Measurements from ENCODE around the gene MARK2. TPM values are rescaled to one million over a fixed set of nuclear protein-coding genes. Genes with fewer than 3 reads are reported as not detected.

The MARK2 gene
- total and polyA plus RNA-seq, 10 of the 15 experiments (the other 5 are each of a cell fraction or from before 2014, with no cell fraction given): 0.19 to 29.5 (median 13.2) TPM

DNA sequence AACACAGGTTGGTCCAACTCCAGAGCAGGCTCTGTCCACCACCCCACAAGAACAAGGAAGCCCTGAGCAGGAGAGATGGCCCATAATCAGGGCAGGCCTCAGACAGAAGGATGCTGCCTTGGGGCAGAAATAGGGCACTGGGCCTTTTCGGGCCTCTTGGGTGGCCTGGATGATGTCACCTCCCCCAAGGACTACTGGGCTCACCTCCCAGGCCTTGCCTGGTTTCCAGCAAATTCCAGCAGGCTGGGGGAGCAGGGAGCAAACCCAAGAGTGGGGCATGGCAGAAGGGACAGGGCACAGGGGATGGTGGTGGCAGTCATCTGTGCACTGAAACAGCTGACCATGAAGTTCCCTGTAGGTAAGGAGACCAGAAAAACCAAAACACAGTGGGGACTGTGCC, 94.5 kb downstream of the MARK2 start:
- H3K4me3 ChIP-seq: no peak overlapping the region
- H3K27ac ChIP-seq (ENCODE audit: control insufficient read depth, insufficient read depth): no peak overlapping the region
- no peaks in the 10 kb centered on the region for H3K79me2 ChIP-seq (ENCODE audit: control insufficient read depth, insufficient read depth, low read length)
- no peaks in the 10 kb centered on the region for H3K9me3 ChIP-seq (replicated peaks; ENCODE audit: control insufficient read depth, insufficient read depth, low read length)
- RAD21 ChIA-PET (ENCODE audit: unreplicated experiment): no interaction called here
- CTCF ChIA-PET: no interaction called here
- DNase-seq (ENCODE audit: low read depth, low spot score) (no peak), FAIRE-seq (no peak), ATAC-seq (no peak)
- TF ChIP-seq IKZF2 (IDR thresholded peaks at IDR 0.05) (no peak), SUZ12 (IDR thresholded peaks at IDR 0.05; ENCODE audit: unreplicated experiment) (no peak)
- SMC1A ChIA-PET (ENCODE audit: uncharacterized antibody, unreplicated experiment): interaction anchor here (1.2 kb wide), 1 partner anchor 12 kb away, joined by 3 read pairs; no protein-coding TSS in a partner anchor
- no peak overlapping the region for H3K4me2 ChIP-seq (ENCODE audit: control insufficient read depth, insufficient read depth)
- no peaks in the 10 kb centered on the region for H3K36me3 ChIP-seq (ENCODE audit: control insufficient read depth in 2 of 2, insufficient read depth in 2 of 2, low read length in 1 of 2)
- no peaks in the 10 kb centered on the region for H4K20me1 ChIP-seq (ENCODE audit: control insufficient read depth, insufficient read depth)
- 0% methylated on average over 1 of the region's 1 CpG for WGBS (ENCODE audit: insufficient coverage, insufficient replicate concordance, low lambda C conversion rate, missing lambda C conversion rate)
- no peak overlapping the region for H3K9ac ChIP-seq (ENCODE audit: control insufficient read depth, insufficient read depth, low read length)
- H3K4me1 ChIP-seq (ENCODE audit: control insufficient read depth, insufficient read depth, low read length): 0 out of 2 replicates have a peak, but pooled peaks cover 4% of the 10 kb centered on the region
- intact Hi-C loops (cut with micrococcal nuclease; ENCODE audit: unreplicated experiment) (no loop called here), in situ Hi-C loops (cut with MboI) (no loop called here)
- no peaks in the 10 kb centered on the region; a peak in 1 of 4 replicates for H3K27me3 ChIP-seq (replicated peaks in 1 of 2; ENCODE audit: control insufficient read depth in 2 of 2, insufficient read depth in 2 of 2, low read length in 1 of 2)
- H2AFZ ChIP-seq (ENCODE audit: control insufficient read depth, low read depth, low read length): no peak overlapping the region
- BruUV-seq (replicated peaks): no TSS peak
- POLR2A ChIA-PET: no interaction called here

DNA sequence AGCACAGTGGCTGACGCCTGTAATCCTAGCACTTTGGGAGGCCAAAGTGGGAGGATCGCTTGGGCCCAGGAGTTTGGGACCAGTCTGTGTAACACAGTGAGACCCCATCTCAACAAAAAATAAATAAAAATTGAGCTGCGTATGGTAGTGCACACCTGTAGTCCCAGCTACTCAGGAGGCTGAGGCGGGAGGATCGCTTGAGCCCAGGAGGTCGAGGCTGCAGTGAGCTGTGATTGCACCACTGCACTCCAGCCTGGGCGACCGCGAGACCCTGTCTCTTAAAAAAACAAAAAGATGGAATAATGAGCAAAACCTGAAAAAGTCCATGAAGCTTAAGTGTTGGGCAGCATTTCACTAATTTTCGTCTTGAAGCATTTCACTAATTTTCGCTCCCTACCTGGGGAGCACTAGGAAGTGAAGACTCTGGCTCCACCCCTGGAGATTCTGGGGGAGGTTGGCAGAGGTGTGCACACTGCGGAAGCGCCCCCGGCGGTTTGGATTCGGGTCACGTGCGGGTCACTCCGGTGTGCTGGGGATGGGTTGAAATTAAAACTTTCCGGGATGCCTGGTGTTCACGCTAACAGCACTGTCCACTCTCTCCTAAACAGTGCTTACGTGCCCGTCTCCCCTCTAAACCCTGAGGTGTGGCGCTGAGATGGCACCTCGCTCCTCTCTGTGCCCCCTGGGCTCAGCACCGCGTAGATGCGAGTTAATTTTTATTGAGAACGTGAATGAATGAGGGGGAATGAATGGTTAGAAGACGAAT, 99.0 kb downstream of the MARK2 start:
- intact Hi-C loops (cut with micrococcal nuclease; ENCODE audit: unreplicated experiment) (no loop called here), in situ Hi-C loops (cut with MboI) (no loop called here)
- peak overlapping the region; percentile 49 for H3K27ac ChIP-seq (ENCODE audit: control insufficient read depth, insufficient read depth)
- H3K9me3 ChIP-seq (replicated peaks; ENCODE audit: control insufficient read depth, insufficient read depth, low read length): no peaks in the 10 kb centered on the region
- H3K4me1 ChIP-seq (ENCODE audit: control insufficient read depth, insufficient read depth, low read length): peaks cover 14% of the 10 kb centered on the region; the same call in 1 of the 2 replicates
- ATAC-seq (peak; percentile 51), FAIRE-seq (no peak), DNase-seq (ENCODE audit: low read depth, low spot score) (no peak)
- no peaks in the 10 kb centered on the region for H3K36me3 ChIP-seq (ENCODE audit: control insufficient read depth in 2 of 2, insufficient read depth in 2 of 2, low read length in 1 of 2)
- POLR2A ChIA-PET: interaction anchor here (0.7 to 1.1 kb wide), 3 partner anchors 25 to 99 kb away, joined by 3 read pairs; partner anchors contain the start of gene MARK2
- RAD21 ChIA-PET (ENCODE audit: unreplicated experiment): no interaction called here
- no TSS peak for BruUV-seq (replicated peaks)
- peak overlapping the region; percentile 82 for H3K4me3 ChIP-seq
- no peaks in the 10 kb centered on the region for H3K27me3 ChIP-seq (replicated peaks in 1 of 2; ENCODE audit: control insufficient read depth in 2 of 2, insufficient read depth in 2 of 2, low read length in 1 of 2)
- CTCF ChIA-PET: interaction anchor here (0.9 to 4.0 kb wide), 5 partner anchors 15 to 100 kb away, joined by 3 to 20 read pairs (median 5); partner anchors contain the start of genes MARK2 and RCOR2
- peak overlapping the region; percentile 80 for H3K4me2 ChIP-seq (ENCODE audit: control insufficient read depth, insufficient read depth)
- no peaks in the 10 kb centered on the region for H4K20me1 ChIP-seq (ENCODE audit: control insufficient read depth, insufficient read depth)
- H2AFZ ChIP-seq (ENCODE audit: control insufficient read depth, low read depth, low read length): peak overlapping the region; percentile 90
- WGBS (ENCODE audit: insufficient coverage, insufficient replicate concordance, low lambda C conversion rate, missing lambda C conversion rate): 15% methylated on average over 30 of the region's 30 CpGs
- peak overlapping the region; percentile 38; the same call in 1 of the 2 replicates for H3K9ac ChIP-seq (ENCODE audit: control insufficient read depth, insufficient read depth, low read length)
- peaks cover 32% of the 10 kb centered on the region for H3K79me2 ChIP-seq (ENCODE audit: control insufficient read depth, insufficient read depth, low read length)
- SMC1A ChIA-PET (ENCODE audit: uncharacterized antibody, unreplicated experiment): no interaction called here
- TF ChIP-seq STAT3 (IDR thresholded peaks at IDR 0.05; ENCODE audit: low read depth, low read length): no peak
- TF ChIP-seq, protein P1, sequence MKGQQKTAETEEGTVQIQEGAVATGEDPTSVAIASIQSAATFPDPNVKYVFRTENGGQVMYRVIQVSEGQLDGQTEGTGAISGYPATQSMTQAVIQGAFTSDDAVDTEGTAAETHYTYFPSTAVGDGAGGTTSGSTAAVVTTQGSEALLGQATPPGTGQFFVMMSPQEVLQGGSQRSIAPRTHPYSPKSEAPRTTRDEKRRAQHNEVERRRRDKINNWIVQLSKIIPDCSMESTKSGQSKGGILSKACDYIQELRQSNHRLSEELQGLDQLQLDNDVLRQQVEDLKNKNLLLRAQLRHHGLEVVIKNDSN (IDR thresholded peaks at IDR 0.05; ENCODE audit: borderline replicate concordance, extremely low read length, insufficient read depth, low read depth, low read length): peak; percentile 72
- TF ChIP-seq EP300 (IDR thresholded peaks at IDR 0.05; ENCODE audit: borderline replicate concordance in 1 of 2, control insufficient read depth in 1 of 2, low read depth in 2 of 2, low read length in 2 of 2): no peak
- TF ChIP-seq BHLHE40 (IDR thresholded peaks at IDR 0.05; ENCODE audit: borderline replicate concordance in 1 of 2, low read depth in 2 of 2, low read length in 1 of 2): peak; percentile 84 to 90
- no peak for TF ChIP-seq SP1 (IDR thresholded peaks at IDR 0.05; ENCODE audit: low read depth, low read length)
- no peak for TF ChIP-seq SREBF1 (IDR thresholded peaks at IDR 0.05; ENCODE audit: low read length)
- TF ChIP-seq, protein P2, sequence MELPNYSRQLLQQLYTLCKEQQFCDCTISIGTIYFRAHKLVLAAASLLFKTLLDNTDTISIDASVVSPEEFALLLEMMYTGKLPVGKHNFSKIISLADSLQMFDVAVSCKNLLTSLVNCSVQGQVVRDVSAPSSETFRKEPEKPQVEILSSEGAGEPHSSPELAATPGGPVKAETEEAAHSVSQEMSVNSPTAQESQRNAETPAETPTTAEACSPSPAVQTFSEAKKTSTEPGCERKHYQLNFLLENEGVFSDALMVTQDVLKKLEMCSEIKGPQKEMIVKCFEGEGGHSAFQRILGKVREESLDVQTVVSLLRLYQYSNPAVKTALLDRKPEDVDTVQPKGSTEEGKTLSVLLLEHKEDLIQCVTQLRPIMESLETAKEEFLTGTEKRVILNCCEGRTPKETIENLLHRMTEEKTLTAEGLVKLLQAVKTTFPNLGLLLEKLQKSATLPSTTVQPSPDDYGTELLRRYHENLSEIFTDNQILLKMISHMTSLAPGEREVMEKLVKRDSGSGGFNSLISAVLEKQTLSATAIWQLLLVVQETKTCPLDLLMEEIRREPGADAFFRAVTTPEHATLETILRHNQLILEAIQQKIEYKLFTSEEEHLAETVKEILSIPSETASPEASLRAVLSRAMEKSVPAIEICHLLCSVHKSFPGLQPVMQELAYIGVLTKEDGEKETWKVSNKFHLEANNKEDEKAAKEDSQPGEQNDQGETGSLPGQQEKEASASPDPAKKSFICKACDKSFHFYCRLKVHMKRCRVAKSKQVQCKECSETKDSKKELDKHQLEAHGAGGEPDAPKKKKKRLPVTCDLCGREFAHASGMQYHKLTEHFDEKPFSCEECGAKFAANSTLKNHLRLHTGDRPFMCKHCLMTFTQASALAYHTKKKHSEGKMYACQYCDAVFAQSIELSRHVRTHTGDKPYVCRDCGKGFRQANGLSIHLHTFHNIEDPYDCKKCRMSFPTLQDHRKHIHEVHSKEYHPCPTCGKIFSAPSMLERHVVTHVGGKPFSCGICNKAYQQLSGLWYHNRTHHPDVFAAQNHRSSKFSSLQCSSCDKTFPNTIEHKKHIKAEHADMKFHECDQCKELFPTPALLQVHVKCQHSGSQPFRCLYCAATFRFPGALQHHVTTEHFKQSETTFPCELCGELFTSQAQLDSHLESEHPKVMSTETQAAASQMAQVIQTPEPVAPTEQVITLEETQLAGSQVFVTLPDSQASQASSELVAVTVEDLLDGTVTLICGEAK (IDR thresholded peaks at IDR 0.05; ENCODE audit: borderline replicate concordance): no peak
- TF ChIP-seq CHD2 (IDR thresholded peaks at IDR 0.05; ENCODE audit: borderline replicate concordance, low read depth, low read length): no peak
- 0 out of 2 replicates have a peak, but pooled peaks have one; percentile 35 for TF ChIP-seq NBN (IDR thresholded peaks at IDR 0.05)

Measured in GM12878 (cell line).